GM19238 (cell line): Measurements from ENCODE around the gene C1orf198.

Source experiments
- DNase-seq: peaks from one replicate; pipeline ENCODE4 v3.0.0; 2011; ENCODE audit warnings: low spot score; ENCODE audit not compliant: insufficient read length

The C1orf198 gene

DNA sequence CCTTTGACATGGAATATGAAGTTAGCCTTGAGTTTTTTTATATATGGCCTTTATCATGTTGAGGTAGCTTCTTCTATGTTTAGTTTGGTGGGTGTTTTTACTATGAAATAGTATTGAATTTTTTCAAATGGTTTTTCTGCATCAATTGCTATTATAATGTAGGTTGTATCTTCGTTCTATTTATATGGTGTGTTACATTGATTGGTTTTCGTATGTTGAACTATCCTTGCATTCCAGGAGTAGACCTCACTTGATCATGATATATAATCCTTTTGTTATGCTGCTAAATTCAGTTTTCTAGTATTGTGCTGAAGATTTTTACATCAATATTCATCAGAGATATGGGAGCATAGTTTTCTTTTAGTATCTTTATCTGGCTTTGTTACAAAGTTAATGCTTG is 55.8 kb downstream of the C1orf198 start:
- no peak for DNase-seq

DNA sequence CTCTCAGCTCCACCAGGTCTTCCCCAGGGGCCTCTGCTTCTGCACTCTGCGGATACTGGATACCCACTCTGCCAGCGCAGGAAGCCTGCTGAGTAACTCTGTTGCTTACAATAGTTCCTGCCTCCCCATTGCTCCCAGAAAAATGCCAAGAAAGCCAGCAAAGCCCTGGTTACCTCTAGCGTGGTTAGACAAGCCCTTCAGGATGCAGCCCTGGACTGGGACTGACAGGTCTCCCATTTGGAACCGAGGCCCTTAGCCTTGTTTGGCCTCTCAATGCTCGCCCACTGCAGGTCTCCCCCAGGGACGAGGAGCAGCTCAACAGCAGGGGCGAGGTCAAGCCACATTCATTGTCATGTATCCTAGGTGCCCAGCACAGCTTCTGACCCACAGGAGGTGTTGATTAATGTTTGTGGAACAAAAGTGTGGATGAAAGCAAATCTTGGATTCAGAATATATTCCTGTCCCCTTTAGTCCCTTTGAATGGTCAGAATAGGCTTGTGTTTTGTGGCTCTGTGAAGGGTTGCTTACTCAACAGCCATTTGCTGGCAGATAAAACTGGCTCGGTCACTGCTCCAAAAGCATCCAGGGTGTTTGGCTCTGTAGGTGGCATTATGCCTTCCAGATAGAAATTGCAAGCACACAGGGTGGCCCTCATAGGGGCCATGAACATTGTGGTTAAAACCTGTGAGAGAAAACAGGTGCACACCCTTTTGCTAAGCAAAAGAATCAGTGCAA is 58.9 kb downstream of the C1orf198 start:
- no peak for DNase-seq

DNA sequence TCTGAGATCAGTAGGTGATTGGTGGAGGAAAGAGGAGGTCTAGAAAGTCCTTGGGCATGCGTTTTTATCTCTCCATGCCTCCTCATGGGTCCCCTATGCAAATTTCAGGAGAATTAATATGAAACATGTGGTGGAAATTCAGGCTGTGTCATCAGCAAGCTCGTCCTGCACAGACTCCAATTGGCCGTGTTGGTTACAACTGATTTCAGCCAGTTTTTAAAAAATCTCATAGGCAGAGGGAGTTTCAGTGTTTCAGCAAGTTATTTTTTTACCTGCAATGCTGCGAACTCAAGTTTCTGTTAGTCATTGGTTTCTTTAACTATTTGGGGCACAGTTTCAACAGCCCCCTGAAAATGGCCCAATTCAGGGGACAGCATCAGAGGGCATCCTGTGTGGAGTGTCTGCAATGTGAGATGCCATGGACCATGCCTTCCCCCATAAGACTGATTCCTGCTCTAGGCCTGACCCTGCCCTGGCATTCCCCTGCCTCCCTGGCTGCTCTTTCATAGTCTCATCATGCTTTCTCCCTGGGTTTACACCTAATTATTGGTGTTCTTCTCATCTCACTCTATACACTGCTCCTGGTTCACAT is 59.9 kb downstream of the C1orf198 start:
- no peak for DNase-seq

DNA sequence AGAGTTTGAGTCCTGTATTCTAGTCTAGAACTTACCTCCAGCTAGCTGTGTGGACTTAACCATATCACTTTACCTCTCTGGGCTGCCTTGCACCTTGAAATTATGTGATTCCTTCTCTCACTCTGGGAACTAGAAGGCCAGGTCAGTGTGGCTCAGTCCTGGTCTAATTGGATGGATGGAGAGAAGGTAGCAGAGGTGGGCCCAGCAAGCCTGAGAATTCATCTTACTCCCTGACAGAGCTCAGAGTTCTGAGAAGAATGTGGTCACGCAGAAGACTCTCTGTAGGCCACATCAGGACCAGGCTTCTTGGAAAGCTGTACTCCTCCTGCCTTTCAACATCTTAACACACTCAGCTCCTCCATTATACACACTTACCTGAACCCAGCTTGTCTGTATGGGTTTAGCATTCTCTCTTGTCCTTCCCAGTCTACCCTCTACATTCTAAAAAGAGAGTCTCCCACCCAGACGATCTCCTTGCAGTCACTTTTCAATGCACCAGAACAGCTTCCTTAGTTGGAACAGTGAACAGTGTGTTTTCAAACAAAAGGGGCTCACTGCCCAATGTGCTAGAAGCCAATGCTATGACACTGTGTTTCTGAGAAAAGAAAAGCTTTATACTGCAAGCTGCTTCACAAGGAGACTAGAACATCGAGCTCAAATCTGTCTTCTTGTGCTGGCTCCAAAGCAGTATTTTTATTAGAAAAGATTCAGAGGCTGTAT is 60.6 kb downstream of the C1orf198 start:
- DNase-seq, result no peak

DNA sequence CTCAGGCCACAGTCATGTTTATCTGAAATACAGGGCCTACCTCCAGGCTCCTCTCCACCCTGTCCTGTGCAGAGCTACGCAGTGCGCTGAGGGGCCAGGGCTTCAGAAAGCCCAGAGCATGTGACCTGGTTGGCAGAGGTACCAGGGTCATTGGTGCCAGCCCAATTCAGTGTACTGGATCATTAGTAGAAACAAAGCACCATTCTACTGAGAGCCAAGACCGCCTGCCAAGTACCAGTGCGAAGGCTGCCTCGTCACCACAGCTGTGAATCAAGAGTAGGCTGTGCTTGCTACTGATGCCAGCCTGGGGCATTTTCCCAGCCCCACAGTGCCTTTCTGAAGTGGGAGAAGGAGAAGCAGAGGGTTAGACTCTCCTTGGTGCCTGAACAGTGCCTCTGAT is 61.3 kb downstream of the C1orf198 start:
- no peak for DNase-seq

DNA sequence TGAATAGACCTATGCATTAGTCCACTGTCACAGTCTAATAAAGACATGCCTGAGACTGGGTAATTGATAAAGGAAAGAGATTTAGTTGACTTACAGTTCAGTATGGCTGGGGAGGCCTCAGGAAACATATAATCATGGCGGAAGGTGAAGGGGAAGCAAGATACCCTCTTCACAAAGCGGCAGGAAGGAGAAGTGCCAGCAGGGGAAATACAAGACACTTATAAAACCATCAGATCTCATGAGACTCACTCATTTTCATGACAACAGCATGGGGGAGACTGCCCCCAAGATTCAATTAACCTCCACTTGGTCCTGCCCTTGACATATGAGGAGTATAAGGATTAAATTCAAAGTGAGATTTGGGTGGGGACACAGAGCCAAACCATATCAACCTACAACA is 61.8 kb downstream of the C1orf198 start:
- DNase-seq, result no peak

DNA sequence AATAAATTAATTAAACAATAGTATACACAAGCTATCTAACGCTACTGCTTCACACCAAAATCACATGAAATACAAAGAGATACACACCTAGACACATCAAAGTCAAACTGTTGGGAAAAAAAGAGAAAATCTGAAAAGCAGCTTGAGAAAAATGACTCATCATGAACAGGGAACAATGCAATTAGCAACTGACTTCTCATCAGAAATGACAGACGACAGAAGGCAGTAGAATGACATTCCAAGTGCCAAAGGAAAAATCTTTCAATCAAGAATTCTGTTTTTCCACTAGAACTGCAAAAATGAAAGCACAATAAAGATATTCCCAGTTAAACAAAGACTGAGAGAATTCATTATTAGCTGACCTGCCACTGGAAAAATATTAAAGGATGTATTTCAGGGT is 63.9 kb downstream of the C1orf198 start:
- no peak for DNase-seq

DNA sequence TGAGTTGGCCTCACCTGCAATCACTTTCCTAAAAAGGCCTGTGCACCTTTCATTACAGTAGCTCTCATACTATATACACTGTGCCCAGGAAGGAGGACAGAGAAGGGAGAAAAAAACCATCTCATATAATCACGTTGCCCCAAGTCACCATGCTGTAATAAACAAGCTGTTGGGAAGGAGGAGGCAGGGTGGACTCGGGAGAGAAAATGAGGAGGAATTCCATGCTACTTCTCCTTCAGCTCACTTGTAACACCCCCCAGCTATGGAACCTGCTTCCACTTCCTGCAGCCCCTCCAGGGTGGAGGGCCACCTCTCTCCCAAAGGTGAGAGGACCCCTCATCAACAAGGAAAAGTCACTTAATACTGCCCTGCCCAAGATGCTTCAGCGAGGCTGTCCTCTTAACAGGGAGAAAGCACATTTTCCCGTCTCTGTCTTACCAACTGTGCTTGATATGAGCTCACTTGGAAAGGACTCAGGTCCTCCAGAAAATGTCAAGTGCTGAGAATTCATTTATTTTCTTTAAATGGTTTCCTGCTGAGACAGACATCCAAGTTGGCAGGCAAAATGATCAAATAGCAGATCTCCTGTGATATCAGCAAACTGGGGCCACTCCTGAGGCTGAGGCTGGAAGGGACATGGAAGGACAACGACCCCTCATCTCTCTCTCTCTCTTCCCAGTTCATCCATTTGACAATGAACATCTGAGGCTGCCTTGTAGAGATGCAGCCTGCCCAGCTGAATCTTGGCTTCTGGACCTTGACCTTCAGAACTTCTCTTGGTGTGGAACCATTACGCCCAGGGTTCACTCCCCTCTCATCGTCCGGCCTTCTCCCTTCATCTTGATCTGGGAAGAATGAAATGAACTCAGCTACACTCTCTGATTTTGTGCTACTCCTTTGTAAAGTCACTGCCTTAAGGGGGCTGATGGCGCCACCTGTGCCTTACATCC is 67.2 kb downstream of the C1orf198 start:
- no peak for DNase-seq

DNA sequence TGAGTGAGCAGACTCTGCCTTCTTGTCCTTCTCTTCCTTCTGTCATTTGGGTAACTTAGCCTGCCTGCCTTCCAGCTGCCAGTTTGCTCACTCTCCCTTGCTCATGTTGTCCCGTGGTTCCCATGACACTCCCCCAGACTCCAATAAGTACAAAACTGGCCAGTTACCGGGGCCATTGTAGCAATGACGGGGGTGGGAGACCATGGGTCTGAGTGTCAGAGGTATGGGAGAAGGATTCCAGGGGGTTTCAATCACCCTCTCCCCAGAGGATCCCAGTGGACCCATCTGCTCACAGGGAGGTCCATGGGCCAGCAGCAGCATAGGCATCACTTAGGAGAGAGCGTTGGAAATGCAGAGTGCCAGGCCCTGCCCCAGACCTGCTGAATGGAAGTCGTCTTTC is 69.8 kb downstream of the C1orf198 start:
- no peak for DNase-seq

DNA sequence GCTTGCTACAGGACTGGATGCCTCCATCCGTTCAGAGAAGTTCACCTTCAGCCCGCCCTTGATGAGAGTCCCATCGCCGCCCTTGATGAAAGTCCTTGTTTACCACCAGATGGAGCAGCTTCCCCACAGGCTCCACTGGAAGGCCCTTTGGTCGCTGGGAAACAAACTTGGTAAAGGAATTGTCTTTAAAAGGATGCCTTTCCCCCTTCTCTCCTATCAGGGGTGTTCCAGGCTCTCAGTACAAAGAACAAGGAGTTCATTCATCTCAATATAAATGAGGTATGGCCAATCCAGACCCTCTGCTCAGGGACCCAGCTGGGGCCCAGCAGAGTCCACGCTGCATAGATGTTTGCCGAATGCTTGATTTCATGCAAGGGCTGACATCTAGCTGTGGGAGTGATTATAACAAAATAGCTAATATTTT is 70.4 kb downstream of the C1orf198 start:
- no peak for DNase-seq

DNA sequence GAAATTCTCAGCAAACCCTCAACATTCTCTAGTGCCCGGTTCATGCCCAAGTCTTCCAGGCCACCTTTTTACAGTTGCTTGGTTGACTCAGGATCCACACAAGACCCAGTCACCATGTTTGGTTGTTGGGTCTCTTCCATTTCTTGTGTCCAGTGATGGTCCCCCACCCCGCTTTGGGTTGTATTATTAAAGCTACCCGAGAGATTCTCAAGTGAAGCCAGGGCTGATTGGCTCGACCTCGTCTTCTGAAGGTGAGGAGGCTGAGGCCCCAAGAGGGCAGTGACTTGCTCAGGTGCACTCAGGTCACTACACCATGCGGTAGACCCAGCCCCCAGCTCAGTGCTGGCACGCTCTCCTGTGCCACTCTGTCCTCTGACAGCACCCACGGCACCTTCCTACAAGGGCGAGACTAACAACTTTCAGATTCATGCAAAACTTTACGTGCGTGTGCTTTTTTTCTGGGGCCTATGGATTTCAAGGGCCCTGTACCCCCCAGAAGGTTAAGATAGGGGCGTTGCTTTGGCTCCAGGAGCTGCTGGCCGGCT is 70.9 kb downstream of the C1orf198 start:
- DNase-seq, result no peak

DNA sequence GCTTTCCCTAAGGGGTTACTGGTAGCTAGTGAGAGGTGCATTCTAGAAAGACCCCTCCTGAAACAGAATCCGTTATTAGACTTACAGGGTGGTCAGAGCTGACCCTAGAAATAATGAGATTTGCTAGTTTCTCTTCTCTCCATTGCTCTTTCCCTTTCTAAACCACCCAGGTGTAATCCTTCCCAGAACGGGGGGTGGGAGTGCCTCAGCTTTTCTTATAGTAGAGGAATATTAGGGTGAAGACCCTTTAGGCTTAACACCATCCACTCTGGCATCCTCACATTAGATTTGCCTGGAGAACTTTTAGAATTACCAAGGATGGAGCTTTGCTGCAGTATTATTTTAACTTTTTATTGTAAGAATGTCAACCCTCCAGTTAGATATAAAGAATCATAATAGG is 71.7 kb downstream of the C1orf198 start:
- DNase-seq, result no peak

DNA sequence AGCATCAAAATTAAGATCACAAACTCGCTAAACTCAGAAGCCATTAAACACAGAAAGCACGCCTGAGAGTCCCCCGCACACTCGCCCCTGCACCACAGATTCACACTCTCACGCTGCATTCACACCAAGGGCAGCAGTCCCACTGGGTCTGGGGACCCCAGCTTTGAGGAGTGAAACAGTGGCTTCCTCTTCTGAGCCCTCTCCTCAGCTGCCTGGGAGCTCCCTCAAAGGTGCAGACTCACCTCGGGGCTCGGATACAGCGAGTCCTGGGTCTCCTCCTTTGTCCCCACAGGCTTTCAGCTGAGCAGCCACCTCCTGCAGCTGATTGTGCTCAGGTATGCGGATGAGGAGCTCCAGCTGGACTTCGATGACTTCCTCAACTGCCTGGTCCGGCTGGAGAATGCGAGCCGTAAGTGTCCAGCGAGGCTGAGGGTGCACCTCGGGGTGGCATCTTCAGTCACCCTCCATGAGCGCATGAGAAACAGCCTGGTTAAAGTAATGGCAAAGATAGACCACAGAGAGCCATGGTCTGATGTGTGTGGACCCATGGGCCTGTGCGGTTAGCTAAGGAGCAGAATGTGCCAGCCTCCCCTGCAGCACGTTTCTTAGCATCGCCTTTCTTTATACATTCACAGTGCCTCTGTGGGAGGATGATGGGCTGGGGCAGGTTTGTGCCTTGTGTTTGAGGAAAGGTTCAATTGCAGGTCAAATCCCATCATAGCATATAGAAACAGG is 73.3 kb downstream of the C1orf198 start:
- no peak for DNase-seq

DNA sequence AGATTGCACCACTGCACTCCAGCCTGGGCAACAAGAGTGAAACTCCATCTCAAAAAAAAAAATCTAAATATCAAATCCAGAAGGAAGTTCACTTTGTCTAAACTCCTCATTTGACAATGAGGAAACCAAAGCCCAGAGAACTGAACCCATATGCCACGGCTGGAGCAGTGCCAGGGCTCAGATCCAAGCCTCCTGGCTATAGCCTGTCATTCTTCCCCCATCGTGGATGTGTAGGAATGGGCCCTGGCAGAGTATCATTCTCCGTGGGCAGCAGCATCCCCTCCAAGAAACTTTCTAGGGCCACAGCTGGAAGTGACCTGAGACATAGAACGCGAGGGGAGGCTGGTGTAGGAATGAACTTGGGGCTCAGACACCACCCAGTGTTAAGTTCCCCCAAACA is 73.9 kb downstream of the C1orf198 start:
- no peak for DNase-seq

DNA sequence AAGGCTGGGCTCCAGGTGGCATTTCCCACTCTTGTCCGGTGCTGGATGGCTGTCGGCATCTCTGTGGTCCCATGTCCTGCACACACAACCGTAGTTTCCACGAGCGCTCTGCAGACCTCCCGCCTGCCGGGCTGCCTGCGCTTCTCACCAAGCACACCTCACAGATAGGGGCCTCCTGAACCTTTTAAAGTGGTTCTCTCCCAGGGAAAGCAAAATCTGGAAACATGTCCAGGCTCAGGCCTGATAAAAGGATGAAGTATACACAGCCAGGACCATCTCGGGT is 74.9 kb downstream of the C1orf198 start:
- no peak for DNase-seq

DNA sequence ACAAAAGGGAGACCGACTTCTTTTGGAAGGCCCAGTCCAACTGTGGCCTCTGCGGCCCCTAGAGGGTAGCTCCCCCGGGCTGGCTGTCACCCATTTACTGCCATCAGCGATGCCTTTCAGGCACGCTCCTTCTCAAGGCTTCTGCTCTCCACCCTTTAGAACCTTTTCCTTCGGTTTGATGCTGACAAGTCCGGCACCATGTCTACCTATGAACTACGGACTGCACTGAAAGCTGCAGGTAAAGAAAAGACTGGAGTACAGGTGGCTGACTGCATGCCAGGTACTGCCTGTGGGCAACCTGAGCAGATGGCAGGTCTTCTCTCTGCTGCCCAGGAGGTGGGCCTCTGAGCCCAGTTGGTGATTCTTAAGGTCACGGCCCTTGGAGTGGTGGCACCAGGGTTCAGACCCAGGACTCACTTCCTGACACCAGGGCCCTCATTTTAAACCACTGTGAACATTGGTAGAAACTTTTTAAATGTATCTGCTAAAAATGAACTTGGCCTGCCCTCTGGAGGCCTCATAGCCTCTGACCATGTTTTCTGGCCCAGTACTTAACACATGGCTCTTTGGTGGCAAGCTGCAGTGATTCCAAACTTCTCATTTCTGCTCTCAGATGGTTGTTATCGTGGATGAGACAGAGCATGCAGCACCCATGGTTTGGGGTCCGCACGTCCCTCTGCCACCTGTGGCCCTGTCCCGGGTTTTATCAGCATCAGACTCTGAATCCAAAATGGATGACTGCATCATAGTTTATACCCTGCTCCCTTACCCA is 75.4 kb downstream of the C1orf198 start:
- no peak for DNase-seq

DNA sequence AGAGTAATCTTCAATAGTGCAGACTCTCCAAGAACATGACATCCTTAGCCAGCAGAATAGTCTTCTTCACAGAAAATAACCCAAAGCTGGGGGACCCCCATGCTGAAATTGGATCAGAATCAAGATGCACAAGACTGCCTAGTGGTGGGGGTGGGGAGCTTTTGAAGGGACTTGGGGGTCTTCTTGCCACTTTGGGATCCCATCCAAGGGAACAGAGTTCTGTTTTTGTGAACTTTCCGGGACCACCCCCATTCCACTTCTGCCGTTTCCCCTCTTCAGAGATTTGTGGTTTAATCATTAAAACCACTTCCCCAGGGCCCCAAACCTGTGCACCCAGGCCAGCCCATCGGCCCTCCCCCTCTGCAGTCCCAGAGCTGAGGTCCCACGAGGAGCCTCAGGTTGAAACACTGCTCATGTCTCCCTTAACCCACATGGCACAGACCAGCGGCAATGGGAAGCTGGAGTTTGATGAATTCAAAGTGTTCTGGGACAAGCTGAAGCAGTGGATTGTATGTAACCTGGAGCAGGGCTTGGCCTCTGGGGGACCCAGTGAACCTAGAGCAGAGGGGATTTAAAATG is 76.2 kb downstream of the C1orf198 start:
- DNase-seq, result no peak

DNA sequence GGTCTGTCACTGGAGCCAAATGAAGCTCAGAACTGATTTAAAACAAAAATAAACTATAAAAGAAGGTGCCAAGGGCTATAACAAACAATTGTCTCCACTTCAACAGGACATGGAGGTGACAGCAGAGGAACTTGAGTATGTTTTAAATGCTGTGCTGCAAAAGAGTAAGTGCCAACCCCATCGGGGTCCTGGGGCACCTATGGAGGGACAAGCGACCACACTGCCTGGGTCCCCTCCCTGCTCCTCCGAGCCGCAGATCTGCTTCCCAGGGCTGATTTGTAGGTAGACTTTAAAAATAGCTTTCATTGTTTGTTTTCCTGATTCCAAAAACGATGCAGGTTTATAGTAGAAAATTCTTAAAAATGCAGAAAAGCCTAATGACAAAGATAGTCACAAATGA is 78.3 kb downstream of the C1orf198 start:
- no peak for DNase-seq

DNA sequence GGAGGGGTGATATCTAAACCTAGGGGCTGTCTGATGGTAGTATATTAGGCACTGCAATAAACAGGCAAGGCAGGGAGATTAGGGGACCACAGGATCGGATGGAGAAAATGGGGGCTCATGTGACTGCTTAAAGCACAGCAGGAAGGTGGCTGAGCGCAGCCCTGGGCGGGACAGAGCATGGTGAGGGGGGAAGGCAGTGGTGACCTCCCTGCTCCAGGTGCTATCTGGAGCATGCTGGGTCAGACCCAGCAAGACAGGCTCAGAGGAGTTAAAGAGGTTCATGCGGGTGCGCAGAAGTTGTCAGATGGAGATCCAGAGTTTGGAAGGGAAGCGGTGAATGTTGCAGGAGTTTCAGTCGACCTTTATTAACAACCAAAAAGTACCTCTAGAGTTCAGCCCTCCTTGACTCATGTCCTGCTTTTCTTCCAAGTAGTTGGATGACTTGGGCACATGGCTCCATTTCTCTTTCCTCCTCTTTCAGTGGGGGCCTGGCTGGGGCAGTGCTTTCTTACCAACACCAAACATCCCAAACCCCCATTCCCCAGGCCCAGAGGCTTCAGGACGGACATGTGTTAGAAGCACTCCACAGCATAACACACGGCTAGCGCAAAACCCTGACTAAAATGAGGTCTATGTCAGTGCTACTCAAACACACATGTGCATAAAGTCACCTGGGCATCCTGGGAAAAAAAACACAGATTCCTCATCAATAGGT is 79.6 kb downstream of the C1orf198 start:
- DNase-seq, result no peak
